HG03469 (cell line): ENCODE measurements around the gene MYL3.

Source experiments
- ATAC-seq: cut with Tn5 transposase; IDR thresholded peaks from one replicate; pipeline ENCODE4 v1.9.1; 2021; ENCODE audit warnings: mild to moderate bottlenecking, moderate library complexity, moderate number of reproducible peaks; ENCODE audit not compliant: unreplicated experiment

MYL3 gene

DNA sequence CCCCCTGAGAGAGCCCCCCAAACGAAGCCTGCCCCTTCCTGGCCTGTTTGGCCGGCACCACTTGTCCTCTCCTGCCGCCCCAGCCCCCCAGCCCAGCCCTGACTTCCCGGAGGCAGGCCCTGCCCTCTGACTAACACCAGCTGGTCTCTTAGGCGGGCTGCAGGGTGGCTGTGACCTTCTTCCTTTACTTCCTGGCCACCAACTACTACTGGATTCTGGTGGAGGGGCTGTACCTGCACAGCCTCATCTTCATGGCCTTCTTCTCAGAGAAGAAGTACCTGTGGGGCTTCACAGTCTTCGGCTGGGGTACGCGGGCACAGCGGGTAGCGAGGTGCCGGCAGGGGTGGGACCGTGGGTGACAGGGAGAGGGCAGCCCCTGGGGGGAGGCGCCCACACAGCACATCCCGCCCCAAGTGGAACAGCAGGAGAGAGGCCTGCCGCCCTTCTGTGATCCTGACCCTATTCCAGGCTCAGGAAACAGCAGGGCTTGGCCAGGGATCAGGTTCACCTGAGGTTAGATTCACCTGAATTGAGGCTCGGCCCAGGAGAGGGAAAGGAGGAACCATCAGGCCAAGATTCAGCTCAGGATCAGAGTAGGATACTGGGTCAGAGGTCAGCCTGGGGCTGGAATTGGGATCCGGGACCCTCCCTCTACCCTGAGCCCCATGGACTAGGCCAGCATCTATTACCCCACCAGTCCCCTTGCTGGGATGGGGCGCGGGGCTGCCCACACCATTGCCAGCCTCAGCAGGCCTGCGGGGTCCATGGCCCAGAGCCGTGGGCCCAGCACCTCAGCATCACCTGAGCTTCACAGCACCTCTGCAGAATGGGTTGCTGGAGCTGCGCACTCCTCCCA is 36.1 kb upstream of the MYL3 start:
- ATAC-seq, result no peak

DNA sequence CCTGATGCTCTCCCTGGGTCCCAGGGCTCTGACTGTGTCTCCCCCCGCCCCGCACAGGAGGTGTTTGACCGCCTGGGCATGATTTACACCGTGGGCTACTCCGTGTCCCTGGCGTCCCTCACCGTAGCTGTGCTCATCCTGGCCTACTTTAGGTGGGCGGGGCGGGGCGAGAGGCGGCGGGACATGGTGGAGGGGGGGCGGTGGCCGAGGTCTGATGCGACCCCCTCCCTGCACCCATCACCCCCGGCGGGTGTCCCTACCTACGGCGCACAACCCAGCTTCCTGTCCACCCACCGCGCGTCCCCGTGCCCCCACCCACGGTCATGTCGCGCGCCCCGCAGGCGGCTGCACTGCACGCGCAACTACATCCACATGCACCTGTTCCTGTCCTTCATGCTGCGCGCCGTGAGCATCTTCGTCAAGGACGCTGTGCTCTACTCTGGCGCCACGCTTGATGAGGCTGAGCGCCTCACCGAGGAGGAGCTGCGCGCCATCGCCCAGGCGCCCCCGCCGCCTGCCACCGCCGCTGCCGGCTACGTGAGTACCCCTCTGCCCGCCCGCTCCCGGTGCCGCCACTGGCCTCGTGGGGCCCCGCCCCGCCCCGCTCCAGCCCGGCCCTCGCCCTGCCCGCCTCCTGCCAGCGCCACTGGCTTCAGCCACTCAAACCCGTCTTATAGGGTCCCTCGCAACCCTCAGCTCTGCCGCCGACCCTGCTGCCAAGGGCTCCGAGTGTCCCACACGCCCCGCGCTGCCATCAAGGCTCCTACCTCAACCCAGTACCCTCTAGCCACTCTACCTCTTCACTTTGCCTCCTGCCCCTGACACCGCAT is 35.3 kb upstream of the MYL3 start:
- no peak for ATAC-seq

DNA sequence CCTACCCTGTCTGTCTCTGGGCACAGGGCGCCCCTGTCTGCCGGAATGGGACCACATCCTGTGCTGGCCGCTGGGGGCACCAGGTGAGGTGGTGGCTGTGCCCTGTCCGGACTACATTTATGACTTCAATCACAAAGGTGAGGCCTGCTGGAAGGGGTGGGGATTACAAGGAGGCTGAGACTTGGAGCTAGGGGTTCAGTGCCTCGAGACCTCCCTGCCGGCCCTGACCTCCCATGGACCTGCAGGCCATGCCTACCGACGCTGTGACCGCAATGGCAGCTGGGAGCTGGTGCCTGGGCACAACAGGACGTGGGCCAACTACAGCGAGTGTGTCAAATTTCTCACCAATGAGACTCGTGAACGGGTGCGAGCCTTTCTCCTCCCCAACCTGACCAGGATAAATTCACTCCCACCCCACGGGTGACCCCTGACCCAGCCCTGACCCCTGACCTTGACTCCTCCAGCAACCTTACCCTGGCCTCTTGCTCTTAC is 34.6 kb upstream of the MYL3 start:
- ATAC-seq, result no peak

DNA sequence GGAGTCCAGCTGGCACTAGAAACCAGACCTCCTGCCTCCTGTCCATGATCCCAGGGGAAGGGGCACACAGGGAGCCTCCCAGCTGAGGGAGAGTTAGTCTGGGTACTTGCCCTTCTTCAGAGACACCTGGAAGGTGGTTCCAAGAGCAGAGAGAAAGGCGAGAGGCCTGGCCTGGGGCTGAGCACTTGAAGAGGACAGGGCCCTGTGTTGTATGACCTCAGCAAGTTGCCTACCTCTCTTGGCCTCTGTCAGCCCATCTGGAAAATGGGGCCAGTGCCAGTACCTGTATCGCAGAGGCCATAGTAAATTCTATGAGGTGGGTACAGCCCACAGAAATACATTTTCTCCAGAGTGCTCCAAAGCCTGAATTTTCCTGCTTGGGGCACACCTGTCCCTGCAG is 33.8 kb upstream of the MYL3 start:
- ATAC-seq, result no peak

DNA sequence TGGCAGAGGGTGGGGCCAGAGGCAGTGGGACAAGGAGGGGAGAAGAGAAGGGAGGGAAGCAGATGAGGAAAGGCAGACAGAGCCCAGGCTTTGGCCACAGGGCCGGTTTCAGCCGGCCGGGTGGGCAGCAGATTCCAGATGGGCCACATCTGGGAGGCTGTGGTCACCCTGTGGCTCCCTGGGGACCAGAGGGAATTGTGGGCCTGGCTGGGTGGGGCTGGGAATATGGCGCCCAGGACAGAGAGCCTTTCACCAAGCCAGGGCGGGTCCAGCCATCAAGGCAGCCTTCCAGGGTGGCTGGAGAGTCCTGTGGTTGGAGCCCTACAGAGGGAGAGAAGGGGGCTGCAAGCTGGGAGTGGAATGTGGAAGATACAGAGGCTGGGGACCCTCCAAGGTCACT is 33.1 kb upstream of the MYL3 start:
- ATAC-seq, result no peak

DNA sequence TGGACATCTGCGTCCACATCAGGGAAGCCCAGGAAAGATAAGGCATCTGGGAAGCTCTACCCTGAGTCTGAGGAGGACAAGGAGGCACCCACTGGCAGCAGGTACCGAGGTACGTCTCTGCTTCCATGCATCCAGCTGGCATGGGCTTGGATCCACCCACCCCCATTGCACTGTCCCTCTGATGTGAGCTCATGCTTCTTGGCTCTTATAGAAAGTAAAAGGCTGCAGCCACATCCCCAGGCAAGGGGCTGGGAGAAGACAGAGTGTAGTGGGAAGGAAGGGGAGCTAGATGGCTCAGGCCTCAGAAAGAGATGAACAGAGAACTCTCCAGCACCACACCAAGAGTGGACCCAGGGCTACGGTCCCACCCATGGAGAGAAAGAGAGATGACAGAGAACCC is 32.5 kb upstream of the MYL3 start:
- ATAC-seq, result no peak

DNA sequence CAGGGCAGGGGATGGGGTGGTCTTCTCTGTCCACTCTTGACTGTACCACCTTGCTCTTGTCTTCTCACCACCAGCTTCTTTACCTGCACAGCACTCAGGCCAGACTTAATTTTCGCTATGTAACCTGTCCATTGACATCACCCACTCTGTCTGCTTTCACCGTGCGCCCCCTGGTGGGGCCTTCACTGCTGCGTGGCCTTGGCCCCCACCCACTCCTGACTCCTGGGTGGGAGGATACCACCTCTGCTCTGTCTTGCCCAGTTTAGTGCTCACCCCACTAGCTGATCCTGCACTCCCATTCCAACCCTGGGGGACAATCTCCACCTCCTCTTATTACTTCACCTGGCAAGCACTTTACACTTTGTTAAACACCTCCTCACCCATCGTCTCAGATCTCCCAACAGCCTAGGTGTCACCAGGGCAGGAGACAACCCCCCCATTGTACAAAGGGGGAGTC is 32.0 kb upstream of the MYL3 start:
- ATAC-seq, result no peak

DNA sequence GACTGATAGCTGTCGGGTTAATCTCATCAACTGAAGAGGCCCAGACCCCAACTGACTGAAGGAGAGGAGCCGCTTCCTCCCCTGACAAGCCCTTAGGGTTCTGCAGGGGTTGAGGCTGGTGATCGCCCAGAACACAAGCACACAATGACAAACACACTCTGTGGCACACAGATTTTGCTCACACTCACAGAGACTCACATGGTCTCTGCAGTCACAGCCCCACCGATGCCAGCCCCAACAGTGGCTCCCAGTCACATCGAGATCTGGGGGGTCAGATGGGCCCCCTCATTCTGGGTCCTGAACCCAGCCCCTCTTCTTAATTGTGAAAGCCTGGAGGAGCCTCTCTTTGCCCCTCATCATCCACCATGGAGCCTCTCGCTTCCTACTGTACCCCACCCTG is 31.0 kb upstream of the MYL3 start:
- no peak for ATAC-seq

DNA sequence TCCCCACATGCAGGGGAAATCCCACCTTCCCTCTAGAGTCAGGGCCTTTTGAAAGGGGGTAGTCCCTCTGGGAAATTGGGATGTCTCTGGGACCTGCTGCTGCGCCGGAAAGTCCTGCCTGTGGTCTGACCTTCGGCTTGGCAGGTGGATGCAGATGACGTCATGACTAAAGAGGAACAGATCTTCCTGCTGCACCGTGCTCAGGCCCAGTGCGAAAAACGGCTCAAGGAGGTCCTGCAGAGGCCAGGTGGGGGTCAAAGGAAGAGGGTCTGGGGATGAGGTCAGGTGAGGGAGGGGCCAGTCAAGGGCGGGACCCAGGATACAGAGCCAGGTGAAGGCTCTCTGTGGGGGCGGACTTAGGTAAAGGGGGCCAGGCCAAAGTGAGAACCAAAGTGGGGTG is 30.5 kb upstream of the MYL3 start:
- ATAC-seq, result no peak

DNA sequence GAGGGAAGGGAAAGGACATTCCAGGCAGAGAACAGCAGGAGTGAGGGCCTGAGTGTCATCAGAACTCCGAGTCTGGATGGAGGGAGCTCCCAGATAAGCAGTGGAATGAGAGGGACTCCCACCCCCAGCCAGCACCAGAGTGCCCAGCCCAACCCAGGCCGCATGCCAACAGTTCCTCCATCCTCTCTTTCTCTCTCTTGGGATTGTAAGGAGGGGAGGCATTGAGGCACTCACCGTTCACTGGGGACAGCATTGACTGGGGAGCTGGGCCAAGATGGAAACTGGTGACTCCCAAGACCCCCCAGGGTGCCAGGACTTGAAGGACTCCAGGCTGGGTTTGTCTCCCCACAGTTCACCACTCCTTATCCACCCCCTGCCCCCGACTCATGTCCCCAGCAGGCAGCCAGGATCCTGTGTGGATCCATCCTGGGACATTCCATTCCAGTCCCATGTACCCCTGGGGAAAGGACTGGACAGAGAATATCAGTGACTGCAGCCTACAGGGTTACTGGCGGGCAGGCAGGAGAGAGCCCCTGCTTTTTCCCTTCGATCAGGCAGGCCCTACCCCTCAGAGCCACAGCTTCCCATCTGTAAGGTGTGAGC is 30.0 kb upstream of the MYL3 start:
- no peak for ATAC-seq

DNA sequence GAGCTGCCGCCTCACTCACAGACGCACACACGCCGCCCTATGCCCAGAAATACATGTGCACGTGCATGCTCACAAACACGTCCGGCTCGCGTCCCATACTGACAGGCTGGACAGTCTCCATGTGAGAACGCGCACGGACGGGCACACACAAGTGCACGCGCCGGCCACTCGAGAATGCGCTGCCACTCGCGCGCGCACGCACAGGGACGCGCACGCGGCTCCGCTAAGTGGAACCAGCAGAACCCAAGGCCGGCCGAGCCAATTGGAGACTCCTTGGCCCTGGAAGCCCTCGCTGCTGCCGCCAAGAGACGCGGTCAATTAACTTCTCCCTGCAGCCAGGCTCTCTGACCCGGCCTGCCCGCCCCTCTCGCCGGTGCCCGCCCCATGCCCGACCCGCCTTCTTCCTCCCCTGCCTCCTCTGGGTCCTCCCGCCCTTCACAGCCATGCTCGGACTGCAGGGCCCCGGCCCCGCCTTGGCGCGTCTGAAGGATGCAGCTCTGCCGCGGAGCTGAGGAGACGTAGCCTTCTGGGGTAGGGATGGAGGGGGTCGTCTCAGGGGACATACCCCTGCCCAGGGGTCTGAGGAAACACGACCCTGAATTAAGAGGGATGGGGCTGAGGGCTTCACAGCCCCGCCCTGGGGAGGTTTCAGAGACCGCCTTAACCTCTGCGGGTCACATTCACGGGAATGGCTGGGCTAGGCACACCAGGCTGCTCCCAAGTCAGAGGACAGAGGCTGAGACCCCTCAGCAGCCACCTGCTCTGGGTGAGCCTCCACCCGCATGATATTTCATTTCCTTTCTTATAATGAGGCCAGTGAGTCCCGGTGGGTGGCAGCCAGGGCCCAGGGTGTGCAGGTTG is 29.3 kb upstream of the MYL3 start:
- no peak for ATAC-seq

DNA sequence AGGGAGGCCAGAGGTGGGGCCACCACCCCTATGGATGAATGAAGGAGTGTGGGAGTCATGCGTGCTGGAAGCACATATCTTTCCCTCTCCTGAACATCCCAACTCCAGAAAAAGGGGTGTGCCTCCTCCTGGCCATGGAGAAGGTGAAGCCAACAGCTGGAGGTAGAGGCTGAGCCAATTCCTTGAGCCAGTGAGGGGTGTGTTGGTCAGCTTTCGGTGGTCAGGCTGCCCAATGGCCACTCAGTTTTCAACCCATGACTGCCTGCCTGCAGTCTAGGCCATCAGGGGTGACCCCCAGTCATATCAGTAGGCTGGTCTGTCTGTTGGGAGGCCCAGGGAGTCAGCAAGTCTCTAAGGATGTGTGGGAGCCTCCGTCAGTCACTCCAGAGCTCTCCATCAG is 27.9 kb upstream of the MYL3 start:
- ATAC-seq, result no peak

DNA sequence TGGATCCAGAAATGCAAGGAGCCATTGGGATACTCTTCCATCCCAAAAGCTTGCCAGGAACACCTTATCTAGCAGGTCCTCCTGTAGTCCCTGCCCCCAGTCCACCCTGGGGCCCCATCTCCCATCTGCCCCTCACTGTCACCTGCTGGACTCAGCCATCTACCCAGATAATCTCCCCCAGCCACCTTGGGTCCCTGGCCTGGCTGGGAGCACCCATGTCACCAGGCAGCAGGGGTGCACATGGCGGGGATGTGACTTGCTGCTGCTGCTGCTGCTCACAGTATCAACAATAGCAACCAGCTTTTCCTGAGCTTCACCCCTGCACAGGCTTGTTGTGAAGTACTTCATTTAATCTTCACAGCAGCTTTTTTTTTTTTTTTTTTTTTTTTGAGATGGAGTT is 26.9 kb upstream of the MYL3 start:
- ATAC-seq, result no peak

DNA sequence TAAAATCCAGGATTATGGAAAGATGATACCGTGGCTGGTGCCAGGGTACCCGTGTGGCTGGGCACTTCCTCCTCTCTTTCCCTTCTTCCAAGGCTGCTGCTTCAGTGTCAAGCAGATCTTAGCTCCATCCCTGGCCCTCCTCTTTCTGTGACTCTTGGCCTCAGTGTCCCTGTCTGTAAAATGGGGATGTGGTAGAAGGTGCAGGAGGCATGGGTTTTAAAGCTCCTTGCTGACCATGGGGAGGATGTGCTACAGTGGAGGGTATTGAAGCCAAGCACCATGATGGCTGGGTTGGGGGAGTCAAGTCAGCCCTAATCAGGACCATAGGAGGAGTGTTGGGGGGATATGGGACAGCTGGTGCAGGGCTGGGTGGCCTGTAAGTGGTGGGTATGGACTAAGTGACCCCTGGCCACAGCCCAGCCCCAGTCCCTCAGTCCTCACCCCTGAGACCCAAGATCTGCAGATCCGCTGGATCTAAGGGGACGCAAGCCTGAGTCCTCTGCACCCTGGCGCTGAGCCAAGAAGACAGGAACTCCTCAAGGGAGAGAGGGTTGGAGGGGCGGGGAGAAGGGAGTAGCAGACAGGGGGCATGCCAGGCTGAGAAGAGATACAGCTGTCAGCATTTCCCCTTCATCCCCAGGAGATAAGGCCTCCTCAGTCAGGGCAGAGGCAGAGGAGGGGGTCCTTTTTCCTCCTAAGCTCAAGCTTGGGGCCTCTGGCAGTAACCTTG is 26.3 kb upstream of the MYL3 start:
- ATAC-seq, result no peak

DNA sequence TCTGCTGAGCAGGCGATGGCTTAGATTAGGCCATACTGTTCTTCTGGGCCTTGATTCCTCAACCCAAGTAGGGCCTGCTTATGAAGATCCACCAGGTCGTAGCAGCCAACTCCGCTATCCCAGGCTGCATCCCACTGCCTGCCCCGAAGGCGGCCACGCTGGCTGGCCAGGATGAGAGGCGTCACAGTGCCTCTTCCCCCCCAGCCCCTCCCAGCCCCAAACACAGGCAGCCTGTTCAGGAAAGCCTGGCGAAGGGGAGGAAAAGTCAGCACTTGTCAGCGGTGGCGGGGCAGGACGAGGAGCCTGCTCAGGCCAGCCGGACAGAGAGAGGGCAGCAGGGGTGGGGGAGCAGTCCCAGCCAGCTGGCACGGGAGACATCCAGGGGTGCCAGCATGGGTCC is 25.5 kb upstream of the MYL3 start:
- ATAC-seq, result no peak

DNA sequence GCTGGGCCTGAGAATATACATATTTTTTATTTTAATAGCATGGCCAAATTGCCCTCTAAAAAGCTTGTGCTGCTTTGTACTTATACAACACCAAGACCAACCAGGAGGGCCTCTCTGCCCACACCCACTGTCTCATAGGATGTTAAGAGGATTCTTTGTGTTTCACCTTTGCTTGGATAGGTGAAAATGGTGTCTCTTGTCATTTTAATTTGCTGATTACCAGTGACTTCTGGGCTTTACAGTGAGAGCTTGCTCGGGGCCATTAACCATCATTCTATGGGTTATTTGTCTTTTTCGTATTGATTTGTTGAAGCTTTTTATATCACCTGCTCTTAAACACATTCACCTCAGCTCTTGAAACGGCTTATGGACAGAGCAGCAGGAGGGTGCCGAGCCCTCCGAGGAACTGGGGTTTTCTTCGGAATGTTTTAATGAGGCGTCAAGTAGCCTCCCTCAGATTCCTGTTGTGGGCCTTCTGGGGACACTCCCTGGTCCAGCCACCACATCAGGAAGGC is 24.8 kb upstream of the MYL3 start:
- no peak for ATAC-seq

DNA sequence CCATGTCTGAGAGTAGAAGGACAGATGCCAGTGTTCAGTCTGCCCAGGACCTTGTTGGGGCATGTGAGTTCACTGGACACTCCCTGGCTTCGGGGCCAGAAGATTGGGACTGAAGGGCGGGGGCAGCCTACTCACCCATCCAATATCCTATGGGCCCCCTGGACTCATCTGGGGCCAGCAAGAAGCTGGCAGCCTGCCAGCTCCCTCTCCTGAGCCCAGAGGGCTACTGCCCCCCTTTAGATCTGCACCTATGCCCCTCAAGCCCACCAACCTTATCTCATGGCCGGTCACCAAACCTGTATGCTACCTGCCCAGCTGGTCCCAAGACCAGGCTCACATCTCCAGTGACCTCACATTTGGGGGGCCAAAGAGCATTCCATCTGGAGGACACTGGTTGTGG is 22.4 kb upstream of the MYL3 start:
- no peak for ATAC-seq

DNA sequence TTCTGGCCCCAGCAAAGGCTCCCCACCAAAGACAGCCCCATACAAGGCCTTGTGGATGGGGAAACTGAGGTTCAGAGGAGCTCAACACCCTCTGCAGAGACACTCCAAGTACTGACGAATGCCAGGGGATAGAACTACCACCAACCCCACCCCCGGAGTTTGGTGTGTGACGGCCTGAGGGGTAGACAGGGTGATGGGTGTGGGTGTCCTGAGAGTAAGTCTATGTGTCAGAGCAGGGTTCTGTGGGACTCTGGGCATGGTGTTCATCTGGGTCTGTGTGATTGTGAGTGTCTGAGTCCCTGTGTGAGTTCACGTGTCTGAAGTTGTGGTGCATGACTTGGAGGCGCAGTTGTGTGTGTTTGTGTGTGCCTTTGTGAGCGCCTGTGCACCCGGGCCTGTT is 21.7 kb upstream of the MYL3 start:
- ATAC-seq, result no peak

DNA sequence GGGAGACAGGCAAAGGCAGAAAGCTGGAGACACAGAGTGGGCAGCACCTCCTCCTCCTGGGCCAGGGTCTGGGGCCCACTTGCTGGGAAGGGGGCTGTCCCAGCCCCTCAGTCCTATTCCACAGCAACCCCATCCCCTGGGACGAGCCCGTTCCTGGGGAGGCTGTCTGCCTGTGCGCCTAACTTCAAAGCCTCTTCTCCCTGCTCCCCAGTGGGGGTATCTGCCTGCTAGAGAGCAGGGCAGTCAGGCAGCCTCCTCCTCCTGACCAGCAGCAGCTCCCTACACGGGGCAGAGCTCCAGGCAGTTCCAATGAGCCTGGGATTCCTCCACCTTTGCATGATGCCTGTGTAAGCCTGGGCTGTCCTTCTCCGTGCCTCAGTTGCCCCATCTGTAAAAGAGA is 21.2 kb upstream of the MYL3 start:
- no peak for ATAC-seq

DNA sequence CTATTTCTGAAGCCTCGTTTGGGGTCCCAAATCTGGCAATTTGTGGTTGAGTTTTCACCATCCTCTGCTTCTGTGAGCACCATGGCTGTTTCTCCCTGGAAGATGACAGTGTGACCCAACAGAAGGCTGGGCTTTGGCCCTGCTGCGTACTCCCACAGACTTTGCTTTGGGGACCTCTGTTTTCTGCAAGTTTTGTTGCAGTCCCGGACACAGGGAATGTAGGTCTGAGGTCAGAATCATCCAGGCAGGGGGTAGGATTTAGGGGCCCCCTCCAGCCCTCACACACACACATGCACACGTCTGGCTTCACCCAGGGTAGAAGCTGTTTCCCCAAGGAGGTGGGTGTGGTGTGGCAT is 20.6 kb upstream of the MYL3 start:
- ATAC-seq, result no peak
